Gastroesophageal sphincter (tissue), 4 donors: ENCODE data around the gene ABL2. TPM values are rescaled to one million over a fixed set of nuclear protein-coding genes. Genes with fewer than 3 reads are reported as not detected.
"Not testable (repeated sequence)": the region's sequence is repeated elsewhere in the genome, so short reads cannot be mapped to it uniquely, and the experiment has no call there.

Experiments
- ATAC-seq: fragments of 150-250 bp; one replicate; pipeline ENCODE4 v1.9.1; 2016; ENCODE audit warnings: mild to moderate bottlenecking, moderate library complexity
- H3K27ac ChIP-seq, 4 donors: fragments of 200-600 bp; sonication (generic) in 3 of 4; 1 replicate in 3 of 4; 2 replicates in 1 of 4; pipeline ENCODE4 v1.5.1; 2016 to 2019
- H3K27me3 ChIP-seq: fragments of 200-600 bp; sonication (generic); one replicate; pipeline ENCODE4 v1.5.1; 2019
- H3K36me3 ChIP-seq, 2 donors: fragments of 200-600 bp; sonication (generic); one replicate each; pipeline ENCODE4 v1.5.1; 2019; ENCODE audit warnings: control low read depth in 1 of 2
- H3K4me1 ChIP-seq, 3 donors: fragments of 200-600 bp; sonication (generic); 1 replicate in 2 of 3; 2 replicates in 1 of 3; pipeline ENCODE4 v1.5.1; 2016 to 2019; ENCODE audit warnings: control low read depth in 2 of 3
- H3K4me3 ChIP-seq, 2 donors: fragments of 200-600 bp; sonication (generic); one replicate each; pipeline ENCODE4 v1.5.1; 2019; ENCODE audit warnings: mild to moderate bottlenecking in 1 of 2, moderate library complexity in 1 of 2
- H3K9me3 ChIP-seq, 3 donors: fragments of 200-600 bp; sonication (generic); one replicate each; pipeline ENCODE4 v1.5.1; 2017 to 2019; ENCODE audit warnings: control low read depth in 2 of 3
- EP300 ChIP-seq: sonication (generic); formaldehyde crosslinking; IDR thresholded peaks from one replicate; pipeline ENCODE4 v1.6.1; 2017; ENCODE audit warnings: antibody characterized with exemption, mild to moderate bottlenecking
- POLR2A ChIP-seq, 2 donors: fragments of 450-650 bp; IDR thresholded peaks; one replicate each; pipeline ENCODE4 v1.6.1; 2017; ENCODE audit warnings: antibody characterized with exemption in 2 of 2, mild to moderate bottlenecking in 2 of 2, moderate library complexity in 1 of 2
- POLR2AphosphoS5 ChIP-seq: sonication (generic); formaldehyde crosslinking; IDR thresholded peaks from one replicate; pipeline ENCODE4 v1.6.1; 2017; ENCODE audit warnings: antibody characterized with exemption
- WGBS, 2 donors: methylation state at CpG; one replicate each; pipeline ENCODE4 v1.1.5; 2018; ENCODE audit warnings: low coverage in 1 of 2; 5-methylcytosine and 5-hydroxymethylcytosine counted together
- total RNA-seq, 4 donors: library from RNA; depleted of rRNA; stranded (reverse); fragments of >200 nt; gene quantifications; one replicate each; pipeline ENCODE4 v1.1.0, GENCODE V29; 2016
- TF ChIP-seq, protein P1 (sequence below), 4 experiments: fragments of 200-600 bp in 2 of 4; fragments of 450-650 bp in 2 of 4; sonication (generic) in 1 of 4; IDR thresholded peaks; one replicate each; pipeline ENCODE4 v1.5.1; 2017 to 2019; ENCODE audit warnings: antibody characterized with exemption in 4 of 4, mild to moderate bottlenecking in 2 of 4, moderate library complexity in 2 of 4

The ABL2 gene
- total RNA-seq, 4 donors from 2014 or later: 11.8 to 22.2 (median 17.2) TPM

DNA sequence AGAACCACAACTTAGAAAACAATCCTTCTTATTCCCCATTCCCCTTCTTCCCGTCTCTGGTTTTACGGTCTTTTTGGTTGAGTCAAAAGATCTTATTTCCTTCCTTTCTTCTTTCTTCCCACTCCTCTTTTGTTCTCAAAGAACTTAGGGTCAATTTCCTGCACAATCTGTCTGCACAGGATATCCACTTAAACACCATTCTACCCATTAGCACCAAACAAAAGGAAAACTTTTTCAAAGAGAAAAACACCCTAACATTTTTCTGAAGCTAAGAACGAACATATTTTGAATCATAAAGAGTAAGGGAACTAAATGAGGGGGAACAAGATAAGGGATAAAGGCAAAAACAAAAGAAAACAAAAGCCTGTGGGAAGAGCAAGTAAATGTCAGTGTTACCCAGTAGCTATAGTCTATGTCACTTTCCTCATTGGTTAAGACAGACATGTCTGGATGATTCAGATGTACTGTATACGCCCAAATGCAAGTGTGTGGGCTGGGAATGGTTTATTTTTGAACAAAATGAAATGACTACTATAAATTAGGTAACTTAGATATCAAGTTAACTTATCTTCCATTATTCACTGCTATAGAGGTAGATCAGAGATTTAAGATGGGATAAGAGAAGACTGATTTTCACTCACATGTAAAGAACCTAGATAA lies 87.8 kb downstream of the ABL2 start:
- peak overlapping the region in 2 of 4 donors; percentile 20 to 71 for H3K27ac ChIP-seq
- ATAC-seq: no peak
- 35 to 64% methylated on average over 4 of the region's 4 CpGs for WGBS, 2 donors
- peaks cover 0 to 34% (median 3%) of the 10 kb centered on the region in 3 donors for H3K4me1 ChIP-seq
- no peaks in the 10 kb centered on the region for H3K9me3 ChIP-seq
- no peak overlapping the region for H3K4me3 ChIP-seq
- H3K36me3 ChIP-seq: no peaks in the 10 kb centered on the region
- TF ChIP-seq EP300 (no peak), POLR2A (IDR thresholded peaks at IDR 0.05) (no peak), POLR2AphosphoS5 (no peak)
- TF ChIP-seq, protein P1, sequence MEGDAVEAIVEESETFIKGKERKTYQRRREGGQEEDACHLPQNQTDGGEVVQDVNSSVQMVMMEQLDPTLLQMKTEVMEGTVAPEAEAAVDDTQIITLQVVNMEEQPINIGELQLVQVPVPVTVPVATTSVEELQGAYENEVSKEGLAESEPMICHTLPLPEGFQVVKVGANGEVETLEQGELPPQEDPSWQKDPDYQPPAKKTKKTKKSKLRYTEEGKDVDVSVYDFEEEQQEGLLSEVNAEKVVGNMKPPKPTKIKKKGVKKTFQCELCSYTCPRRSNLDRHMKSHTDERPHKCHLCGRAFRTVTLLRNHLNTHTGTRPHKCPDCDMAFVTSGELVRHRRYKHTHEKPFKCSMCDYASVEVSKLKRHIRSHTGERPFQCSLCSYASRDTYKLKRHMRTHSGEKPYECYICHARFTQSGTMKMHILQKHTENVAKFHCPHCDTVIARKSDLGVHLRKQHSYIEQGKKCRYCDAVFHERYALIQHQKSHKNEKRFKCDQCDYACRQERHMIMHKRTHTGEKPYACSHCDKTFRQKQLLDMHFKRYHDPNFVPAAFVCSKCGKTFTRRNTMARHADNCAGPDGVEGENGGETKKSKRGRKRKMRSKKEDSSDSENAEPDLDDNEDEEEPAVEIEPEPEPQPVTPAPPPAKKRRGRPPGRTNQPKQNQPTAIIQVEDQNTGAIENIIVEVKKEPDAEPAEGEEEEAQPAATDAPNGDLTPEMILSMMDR (IDR thresholded peaks at IDR 0.05): no peak
- no peaks in the 10 kb centered on the region for H3K27me3 ChIP-seq

DNA sequence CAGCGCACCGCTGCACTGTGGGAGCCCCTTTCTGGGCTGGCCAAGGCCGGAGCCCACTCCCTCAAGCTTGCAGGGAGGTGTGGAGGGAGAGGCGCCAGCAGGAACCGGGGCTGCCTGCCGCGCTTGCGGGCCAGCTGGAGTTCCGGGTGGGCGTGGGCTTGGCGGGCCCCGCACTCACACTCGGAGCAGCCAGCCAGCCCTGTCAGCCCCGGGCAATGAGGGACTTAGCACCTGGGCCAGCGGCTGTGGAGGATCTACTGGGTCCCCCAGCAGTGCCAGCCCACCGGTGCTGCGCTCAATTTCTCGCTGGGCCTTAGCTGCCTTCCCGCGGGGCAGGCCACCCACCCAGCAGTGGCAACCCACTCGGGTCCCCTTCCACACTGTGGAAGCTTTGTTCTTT lies 90.7 kb downstream of the ABL2 start:
- H3K4me1 ChIP-seq: peaks cover 0 to 33% (median 3%) of the 10 kb centered on the region in 3 donors
- H3K36me3 ChIP-seq, H3K9me3 ChIP-seq, H3K27ac ChIP-seq, ATAC-seq, H3K27me3 ChIP-seq, H3K4me3 ChIP-seq: not testable (repeated sequence)
- WGBS, 2 donors: 97% methylated on average over 5 of the region's 21 CpGs; no CpG with 5 or more reads in 1 of the 2 donors

DNA sequence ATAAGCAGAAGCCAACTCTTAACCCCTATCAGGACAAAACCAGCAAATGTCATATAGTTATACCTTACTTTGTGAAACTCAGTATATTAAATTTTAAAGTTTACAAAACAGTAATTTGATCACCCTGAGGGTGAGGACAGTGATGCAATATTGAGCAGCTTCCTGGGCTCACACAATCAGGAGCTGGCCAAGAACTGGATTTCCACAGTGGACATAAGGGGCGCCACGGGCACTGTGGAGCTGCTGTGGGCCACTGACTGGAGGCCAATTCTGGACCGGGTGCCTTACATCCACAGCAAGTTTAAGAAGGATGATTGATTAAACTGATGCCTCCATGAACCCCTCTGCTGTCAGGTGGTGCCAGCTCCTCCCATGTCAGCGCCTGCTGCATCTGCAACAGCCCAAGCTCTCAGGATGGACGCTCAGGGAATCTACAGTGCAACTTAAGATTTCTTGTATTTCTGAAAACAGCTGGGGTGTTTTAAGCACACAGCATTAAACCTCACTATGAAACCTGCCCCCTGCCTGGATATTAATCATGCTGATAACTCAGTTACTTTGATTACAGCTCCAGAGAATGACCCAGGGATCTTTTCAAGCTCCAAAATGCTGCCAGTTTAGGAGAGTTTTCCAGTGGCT lies 91.7 kb downstream of the ABL2 start:
- Histone ChIP-seq H3K9me3 (no peaks in the 10 kb centered on the region), H3K27ac (peak overlapping the region in 1 of 4 donors; percentile 18), H3K4me1 (peaks cover 0 to 24% (median under 1%) of the 10 kb centered on the region in 3 donors), H3K4me3 (no peak overlapping the region), H3K36me3 (no peaks in the 10 kb centered on the region), H3K27me3 (no peaks in the 10 kb centered on the region)
- ATAC-seq: peak; percentile 66
- 83% methylated on average over 1 of the region's 5 CpGs; no CpG with 5 or more reads in 1 of the 2 donors for WGBS, 2 donors
- TF ChIP-seq POLR2A (IDR thresholded peaks at IDR 0.05) (no peak), POLR2AphosphoS5 (no peak), EP300 (no peak)
- TF ChIP-seq, protein P1 (IDR thresholded peaks at IDR 0.05): no peak

DNA sequence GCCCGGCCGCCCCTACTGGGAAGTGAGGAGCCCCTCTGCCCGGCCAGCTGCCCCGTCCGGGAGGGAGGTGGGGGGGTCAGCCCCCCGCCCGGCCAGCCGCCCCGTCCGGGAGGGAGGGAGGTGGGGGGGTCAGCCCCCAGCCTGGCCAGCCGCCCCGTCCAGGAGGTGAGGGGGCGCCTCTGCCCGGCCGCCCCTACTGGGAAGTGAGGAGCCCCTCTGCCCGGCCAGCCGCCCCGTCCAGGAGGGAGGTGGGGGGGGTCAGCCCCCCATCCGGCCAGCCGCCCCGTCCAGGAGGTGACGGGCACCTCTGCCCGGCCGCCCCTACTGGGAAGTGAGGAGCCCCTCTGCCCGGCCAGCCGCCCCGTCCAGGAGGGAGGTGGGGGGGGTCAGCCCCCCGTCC lies 93.8 kb downstream of the ABL2 start:
- ATAC-seq, H3K27ac ChIP-seq, H3K36me3 ChIP-seq, H3K4me3 ChIP-seq, H3K27me3 ChIP-seq, H3K9me3 ChIP-seq: not testable (repeated sequence)
- WGBS, 2 donors: no CpG with 5 or more reads among the region's 28 CpGs
- peaks cover 0 to 22% (median 0%) of the 10 kb centered on the region in 3 donors for H3K4me1 ChIP-seq

DNA sequence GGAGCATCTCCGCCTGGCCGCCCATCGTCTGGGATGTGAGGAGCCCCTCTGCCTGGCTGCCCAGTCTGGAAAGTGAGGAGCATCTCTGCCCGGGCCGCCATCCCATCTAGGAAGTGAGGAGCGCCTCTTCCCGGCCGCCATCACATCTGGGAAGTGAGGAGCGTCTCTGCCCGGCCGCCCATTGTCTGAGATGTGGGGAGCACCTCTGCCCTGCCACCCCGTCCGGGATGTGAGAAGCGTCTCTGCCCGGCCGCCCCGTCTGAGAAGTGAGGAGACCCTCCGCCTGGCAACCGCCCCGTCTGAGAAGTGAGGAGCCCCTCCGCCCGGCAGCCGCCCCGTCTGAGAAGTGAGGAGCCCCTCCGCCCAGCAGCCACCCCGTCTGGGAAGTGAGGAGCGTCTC lies 94.3 kb downstream of the ABL2 start:
- H3K27ac ChIP-seq, H3K27me3 ChIP-seq, H3K36me3 ChIP-seq, ATAC-seq, H3K4me3 ChIP-seq, H3K9me3 ChIP-seq: not testable (repeated sequence)
- no CpG with 5 or more reads among the region's 27 CpGs for WGBS, 2 donors
- H3K4me1 ChIP-seq: peaks cover 0 to 24% (median 0%) of the 10 kb centered on the region in 3 donors

DNA sequence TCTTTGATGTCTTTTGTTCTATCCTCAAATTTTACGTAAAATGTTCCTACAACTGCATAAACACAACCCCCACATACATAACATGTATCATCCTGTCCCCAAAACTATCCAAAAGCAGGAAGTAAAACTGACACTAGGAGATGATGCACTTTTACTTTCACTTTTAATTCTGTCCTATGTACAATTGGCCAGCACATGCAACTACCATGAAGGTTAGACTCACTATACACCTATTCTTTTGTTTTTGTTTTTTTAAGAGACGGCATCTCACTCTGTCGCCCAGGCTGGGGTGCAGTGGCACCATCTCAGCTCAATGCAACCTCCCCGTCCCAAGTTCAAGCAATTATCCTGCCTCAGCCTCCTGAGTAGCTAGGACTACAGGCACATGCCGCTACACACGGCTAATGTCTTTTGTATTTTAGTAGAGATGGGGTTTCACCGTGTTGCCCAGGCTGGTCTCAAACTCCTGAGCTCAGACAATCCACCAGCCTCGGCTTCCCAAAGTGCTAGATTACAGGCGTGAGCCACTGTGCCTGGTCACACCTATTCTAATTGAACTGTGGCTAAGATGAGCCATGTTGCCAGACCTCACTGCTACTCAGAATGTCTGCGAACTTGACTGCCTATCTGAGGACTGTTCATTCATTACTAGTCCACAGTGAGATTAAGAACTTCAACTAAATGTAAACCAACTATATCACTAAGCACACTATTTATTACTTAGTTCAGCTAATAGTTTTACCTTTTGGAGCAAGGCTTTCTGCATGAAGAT lies 99.6 kb downstream of the ABL2 start:
- Histone ChIP-seq H3K9me3 (no peaks in the 10 kb centered on the region), H3K36me3 (peaks cover 0 to 10% of the 10 kb centered on the region in 2 donors), H3K27me3 (no peaks in the 10 kb centered on the region), H3K4me3 (peak overlapping the region; percentile 3 to 38), H3K4me1 (peaks cover 0 to 44% (median 0%) of the 10 kb centered on the region in 3 donors), H3K27ac (peak overlapping the region in 3 of 4 donors; percentile 18 to 57 (median 54))
- peak; percentile 54 for ATAC-seq
- 52 to 62% methylated on average over 4 to 6 of the region's 10 CpGs for WGBS, 2 donors
- TF ChIP-seq POLR2A (IDR thresholded peaks at IDR 0.05): no peak
- TF ChIP-seq EP300: no peak
- no peak for TF ChIP-seq POLR2AphosphoS5
- TF ChIP-seq, protein P1 (IDR thresholded peaks at IDR 0.05): no peak
